K562 (cell line): ENCODE data around the gene BTBD2. TPM values are rescaled to one million over a fixed set of nuclear protein-coding genes. Genes with fewer than 3 reads are reported as not detected.

ENCODE experiments used
- ATAC-seq: fragments of 200-7000 bp; cut with Tn5 transposase; 3 replicates; pipeline ENCODE4 v1.9.1; 2020; ENCODE audit warnings: moderate library complexity
- BruUV-seq: library from RNA; stranded (reverse); fragments of 400-500 nt; replicated peaks from 2 replicates; lab custom pipeline; 2021; lab: Mats Ljungman, UMichigan
- CTCF ChIA-PET: fragments of 300-600 bp; formaldehyde crosslinking; extraction: SDS; loops from one replicate; lab custom pipeline; 2021; ENCODE audit warnings: low intra/inter-chr PET ratio; lab: Yijun Ruan, JAX
- POLR2A ChIA-PET: fragments of 300-600, 350-650 bp; sonication (Branson Sonifier 250); formaldehyde crosslinking; extraction: SDS; loops from one replicate; lab custom pipeline; 2021; ENCODE audit warnings: antibody characterized with exemption, inconsistent platforms; lab: Yijun Ruan, JAX
- DNase-seq, 4 experiments: peaks; one replicate each; pipeline versions ENCODE4 v3.0.0 to v3.0.0-alpha.2; 2011 to 2018; ENCODE audit warnings: low spot score in 3 of 4, mixed read lengths in 3 of 4; ENCODE audit errors: extremely low read depth in 1 of 4
- FAIRE-seq: peaks from 2 replicates; lab custom pipeline; 2011; peaks lifted over from hg19 to GRCh38; lab: Jason Lieb, UNC
- H2AFZ ChIP-seq: 2 replicates; pipeline ENCODE4 v1.6.0; 2011; ENCODE audit warnings: low read depth, low read length, control low read depth, inconsistent platforms
- H3K27ac ChIP-seq: fragments of 200-600 bp; 3 replicates; pipeline ENCODE4 v1.8.0; 2011; ENCODE audit warnings: low read depth, mild to moderate bottlenecking, control low read depth, inconsistent platforms, low read length, moderate library complexity, mixed read lengths; ENCODE audit errors: extremely low read depth
- H3K27me3 ChIP-seq, 2 experiments: fragments of 300-600 bp in 1 of 2; 2 replicates in 1 of 2; 3 replicates in 1 of 2; pipeline versions ENCODE4 v1.6.0 to v1.8.0; 2011; ENCODE audit warnings: inconsistent platforms in 2 of 2, low read length in 2 of 2, mild to moderate bottlenecking in 1 of 2, mixed read lengths in 1 of 2, moderate library complexity in 1 of 2; ENCODE audit not compliant: control insufficient read depth in 2 of 2, insufficient read depth in 2 of 2
- H3K36me3 ChIP-seq: fragments of 300-600 bp; 3 replicates; pipeline ENCODE4 v1.8.0; 2011; ENCODE audit warnings: mild to moderate bottlenecking, low read length, inconsistent platforms; ENCODE audit not compliant: control insufficient read depth, insufficient read depth
- H3K4me1 ChIP-seq, 2 experiments: fragments of 200-600 bp in 1 of 2; replicated peaks in 1 of 2; 2 replicates in 1 of 2; 3 replicates in 1 of 2; pipeline versions ENCODE4 v1.5.1 to v1.8.0; 2011; ENCODE audit warnings: inconsistent platforms in 2 of 2, low read length in 2 of 2, mild to moderate bottlenecking in 1 of 2, mixed read lengths in 1 of 2, moderate library complexity in 1 of 2; ENCODE audit not compliant: control insufficient read depth in 2 of 2, insufficient read depth in 2 of 2
- H3K4me2 ChIP-seq: 2 replicates; pipeline ENCODE4 v1.6.1; 2011; ENCODE audit warnings: low read length, control low read depth, inconsistent platforms, mixed read lengths; ENCODE audit not compliant: insufficient read depth
- H3K4me3 ChIP-seq: fragments of 200-600 bp; sonication (generic), shearing (Covaris generic); 2 replicates; pipeline ENCODE4 v1.5.1; 2016; ENCODE audit warnings: control low read depth, inconsistent platforms
- H3K79me2 ChIP-seq: fragments of 200-600 bp; 3 replicates; pipeline ENCODE4 v1.8.0; 2011; ENCODE audit warnings: low read length, inconsistent platforms; ENCODE audit not compliant: control insufficient read depth, insufficient read depth
- H3K9ac ChIP-seq, 2 experiments: 2 replicates each; pipeline versions ENCODE4 v1.6.0 to v1.6.1; 2011; ENCODE audit warnings: low read depth in 2 of 2, low read length in 2 of 2, control low read depth in 1 of 2, inconsistent platforms in 1 of 2, mild to moderate bottlenecking in 1 of 2, mixed read lengths in 1 of 2; ENCODE audit not compliant: insufficient read depth in 1 of 2
- H3K9me1 ChIP-seq: one replicate; pipeline ENCODE4 v1.6.0; 2011; ENCODE audit warnings: inconsistent platforms, mild to moderate bottlenecking, low read length, moderate library complexity; ENCODE audit not compliant: control insufficient read depth, insufficient read depth
- H3K9me3 ChIP-seq: replicated peaks from 2 replicates; pipeline ENCODE4 v1.5.1; 2011; ENCODE audit warnings: low read depth, low read length, inconsistent platforms; ENCODE audit not compliant: control insufficient read depth, insufficient read depth
- H4K20me1 ChIP-seq: replicated peaks from 2 replicates; pipeline ENCODE4 v1.6.1; 2011; ENCODE audit warnings: low read length, inconsistent platforms, mixed read lengths; ENCODE audit not compliant: control insufficient read depth, insufficient read depth
- CBFB ChIP-seq: sonication (generic); formaldehyde crosslinking; IDR thresholded peaks from 2 replicates; pipeline ENCODE4 v1.4.0; 2020; ENCODE audit warnings: mild to moderate bottlenecking, missing genetic modification reagents
- NFIC ChIP-seq: fragments of 450-650 bp; IDR thresholded peaks from 2 replicates; pipeline ENCODE4 v1.6.1; 2017; ENCODE audit warnings: mild to moderate bottlenecking, inconsistent platforms
- POLR2G ChIP-seq: fragments of 200-400 bp; formaldehyde crosslinking; IDR thresholded peaks from 2 replicates; pipeline ENCODE4 v1.6.1; 2017; ENCODE audit warnings: low read depth, mild to moderate bottlenecking, antibody characterized with exemption, low read length, moderate library complexity
- RBFOX2 ChIP-seq: fragments of 200-400 bp; formaldehyde crosslinking; IDR thresholded peaks from 2 replicates; pipeline ENCODE4 v1.6.1; 2017; ENCODE audit warnings: low read depth, mild to moderate bottlenecking, low read length, moderate library complexity
- WGBS: fragments of 100-300 bp; shearing (Covaris generic); methylation state at CpG from one replicate; pipeline ENCODE4 v1.1.6; 2016; ENCODE audit warnings: low coverage, mixed read lengths; ENCODE audit not compliant: insufficient coverage; ENCODE audit errors: missing lambda C conversion rate; 5-methylcytosine and 5-hydroxymethylcytosine counted together
- in situ Hi-C: fragments of 300-500 bp; cut with MboI; formaldehyde crosslinking; loops from 4 replicates; pipeline ENCODE4 v1.15.0; 2018; ENCODE audit warnings: inconsistent platforms, mixed read lengths
- intact Hi-C: fragments of 100-400 bp; cut with micrococcal nuclease; formaldehyde crosslinking; loops from 2 replicates; pipeline ENCODE4 v1.14.2; 2022
- polyA plus RNA-seq, 8 experiments: library from polyadenylated mRNA; depleted of rRNA in 4 of 8; stranded (reverse) in 5 of 8; unstranded in 3 of 8; fragments of >200 nt; fragmentation: Nextera tagmentation in 2 of 8; fragmentation: Illumina TruSeq in 1 of 8; extraction: Ambion mirVana in 2 of 8; extraction: Trizol in 1 of 8; gene quantifications; 2 replicates each; pipeline versions ENCODE4 v1.2.1 to v1.2.3, GENCODE V29; 2011 to 2014; ENCODE audit warnings: inconsistent platforms in 1 of 8, missing spikeins in 1 of 8
- total RNA-seq, 7 experiments: library from RNA; depleted of rRNA in 6 of 7; stranded (reverse); fragments of >200 nt in 6 of 7; fragmentation: Illumina TruSeq in 2 of 7; extraction: Trizol in 2 of 7; gene quantifications; 2 replicates each; pipeline versions ENCODE4 v1.2.1 to v1.2.3, GENCODE V29; 2011 to 2021; ENCODE audit warnings: low replicate concordance in 1 of 7

Gene BTBD2
- total and polyA plus RNA-seq, 9 of the 15 experiments (the other 6 are each of a cell fraction or from before 2014, with no cell fraction given), result 0.10 to 15.6 (median 6.9) TPM

GRCh38 chr19:1944916-1945561, 70.5 kb downstream of the BTBD2 start:
- Histone ChIP-seq H3K4me2 (no peak overlapping the region), H3K27me3 (no peaks in the 10 kb centered on the region), H3K9ac (peak overlapping the region in 1 of 2 experiments; percentile 35; a peak in 1 of 4 replicates), H3K4me1 (peaks cover 12 to 72% of the 10 kb centered on the region in 2 experiments), H2AFZ (no peak overlapping the region), H3K36me3 (peaks cover 33% of the 10 kb centered on the region; the same call in 2 of the 3 replicates), H3K4me3 (no peak overlapping the region), H3K79me2 (peaks cover 88% of the 10 kb centered on the region), H4K20me1 (peaks cover 38% of the 10 kb centered on the region), H3K9me1 (peaks cover 5% of the 10 kb centered on the region), H3K9me3 (no peaks in the 10 kb centered on the region), H3K27ac (no peak overlapping the region)
- FAIRE-seq, result no peak
- no peak for ATAC-seq
- CTCF ChIA-PET, result no interaction called here
- in situ Hi-C loops, result no loop called here
- no TSS peak for BruUV-seq
- POLR2A ChIA-PET, result interaction anchor here (0.7 to 1.1 kb wide), 2 partner anchors 9 to 166 kb away, joined by 3 read pairs; no protein-coding TSS in a partner anchor
- intact Hi-C loops, result no loop called here
- TF ChIP-seq NFIC (no peak), POLR2G (peak; percentile 12; the same call in 1 of the 2 replicates), CBFB (CRISPR knock-in tag) (no peak), RBFOX2 (peak; percentile 49; the same call in 1 of the 2 replicates)
- WGBS, result 85% methylated on average over 14 of the region's 30 CpGs
- DNase-seq, result no peak
